ENCODE data around the gene RXRA.

RXRA gene

DNA sequence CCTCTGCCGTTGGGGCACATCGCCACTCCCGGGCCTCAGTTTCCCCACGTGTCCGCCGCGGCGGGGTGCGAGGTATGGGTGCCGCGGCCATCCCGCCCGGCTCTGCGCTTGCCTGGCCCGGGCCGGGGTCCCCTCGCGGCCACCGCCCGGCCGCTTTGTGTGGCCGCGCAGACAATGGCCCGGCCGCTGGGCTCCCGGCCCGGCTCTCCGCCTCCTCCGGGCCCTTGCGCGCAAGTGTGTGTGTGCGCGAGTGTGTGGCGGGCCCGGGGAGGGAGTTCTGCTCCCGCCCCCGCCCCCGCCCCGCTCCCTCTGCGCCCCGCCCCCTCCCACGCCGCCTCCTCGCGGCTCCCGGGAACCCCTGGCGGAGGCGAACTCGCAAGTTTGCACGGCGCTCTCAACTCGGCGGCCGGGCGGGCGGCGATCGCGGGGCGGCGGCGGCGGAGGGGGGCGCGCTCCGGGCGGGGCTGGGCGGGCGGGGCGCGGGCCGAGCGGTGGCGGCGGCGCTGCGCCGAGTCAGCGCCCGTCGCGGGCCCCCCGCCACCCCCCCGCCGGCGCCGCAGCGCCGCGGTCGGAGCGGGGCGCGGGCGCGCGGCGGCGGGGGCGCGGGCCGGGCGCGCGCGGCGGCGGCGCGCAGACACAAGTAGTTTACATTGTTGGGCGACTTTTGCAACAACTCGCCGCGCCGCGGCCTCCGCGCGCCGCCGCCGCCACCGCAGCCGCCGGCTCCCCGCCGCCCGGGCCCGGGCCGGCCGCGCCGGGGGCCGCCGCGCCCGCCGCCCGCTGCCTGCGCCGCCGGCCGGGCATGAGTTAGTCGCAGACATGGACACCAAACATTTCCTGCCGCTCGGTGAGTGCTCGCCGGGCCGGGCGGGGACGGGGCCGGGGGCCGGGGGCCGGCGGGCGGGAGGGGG is at the start of gene RXRA:
Gene RXRA (plus strand): TSS at position 643 of the 911 bp plus-strand sequence. CDS start 177 bp downstream, at position 820.
- peak; percentile 76 to 78 for DNase-seq

GRCh38 chr9:134278286-134278685 is 48.0 kb upstream of the RXRA start:
- no peak for DNase-seq

DNA sequence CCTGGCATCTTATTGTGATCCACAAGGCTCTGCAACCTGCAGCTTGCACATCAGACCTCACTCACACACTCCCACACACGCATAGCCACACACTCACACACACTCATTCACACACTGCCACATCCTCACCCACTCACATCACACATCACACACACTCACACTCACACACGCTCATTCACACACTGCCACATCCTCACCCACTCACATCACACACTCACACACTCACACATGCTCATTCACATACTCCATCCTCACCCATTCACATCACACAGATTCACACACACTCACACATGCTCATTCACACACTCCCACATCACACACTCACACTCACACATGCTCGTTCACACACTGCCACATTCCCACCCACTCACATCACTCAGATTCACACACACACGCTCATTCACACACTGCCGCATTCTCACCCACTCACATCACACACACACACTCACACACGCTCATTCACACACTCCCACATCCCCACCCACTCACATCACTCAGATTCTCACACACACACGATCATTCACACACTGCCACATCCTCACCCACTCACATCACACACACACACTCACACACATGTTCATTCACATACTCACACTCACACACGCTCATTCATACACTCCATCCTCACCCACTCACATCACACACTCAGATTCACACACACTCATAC is 47.1 kb upstream of the RXRA start:
- DNase-seq = no peak

GRCh38 chr9:134282138-134282650 is 44.1 kb upstream of the RXRA start:
- no peak for DNase-seq

DNA sequence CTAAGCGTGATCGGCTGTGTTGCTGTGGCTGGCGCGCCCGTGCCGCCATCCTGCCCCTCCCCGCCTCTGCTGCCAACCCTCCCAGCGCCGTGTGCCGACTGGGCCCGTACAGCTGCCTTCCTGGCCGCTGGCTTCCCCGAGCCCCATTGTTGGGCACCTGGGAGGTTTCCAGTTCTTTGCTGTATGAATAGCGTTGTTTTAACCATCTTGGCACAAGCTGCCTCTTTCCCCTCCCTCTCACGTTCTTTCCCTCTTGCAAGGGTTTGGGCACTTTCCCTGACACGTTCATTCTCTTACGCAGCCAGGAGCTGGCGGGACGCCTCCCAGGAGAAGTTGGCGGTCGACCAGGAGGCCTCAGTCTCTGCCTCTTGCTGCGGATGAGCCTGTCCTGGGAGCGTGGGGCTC is 43.1 kb upstream of the RXRA start:
- no peak for DNase-seq

DNA sequence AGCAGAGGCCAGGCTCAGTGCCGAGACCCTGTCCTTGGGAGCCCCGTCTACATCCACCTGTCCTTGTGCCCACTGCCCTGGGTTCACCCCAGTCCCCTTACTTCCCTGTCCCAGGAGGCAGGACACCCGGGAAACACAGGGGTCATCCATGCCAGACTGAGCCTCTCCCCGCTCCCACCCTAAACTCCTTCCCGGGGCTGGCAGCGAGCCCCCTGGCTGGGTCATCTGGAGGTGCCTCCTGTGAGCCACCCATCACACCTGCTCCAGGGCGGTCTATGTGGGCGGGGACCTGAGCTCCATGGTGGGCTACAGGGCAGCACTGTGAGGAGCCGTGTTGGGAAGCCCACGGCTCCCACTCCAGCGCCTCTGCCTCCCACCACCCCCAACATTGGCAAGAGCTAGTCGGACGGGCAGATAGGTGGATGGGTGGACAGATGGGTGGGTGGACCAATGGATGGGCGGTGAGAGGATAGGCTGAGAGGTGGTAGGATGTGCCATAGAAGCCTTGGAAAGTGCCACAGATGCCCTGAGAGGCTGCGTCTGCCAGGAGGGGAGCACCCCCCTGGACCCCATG is 42.5 kb upstream of the RXRA start:
- DNase-seq = no peak

GRCh38 chr9:134284273-134284672 is 42.0 kb upstream of the RXRA start:
- no peak for DNase-seq

DNA sequence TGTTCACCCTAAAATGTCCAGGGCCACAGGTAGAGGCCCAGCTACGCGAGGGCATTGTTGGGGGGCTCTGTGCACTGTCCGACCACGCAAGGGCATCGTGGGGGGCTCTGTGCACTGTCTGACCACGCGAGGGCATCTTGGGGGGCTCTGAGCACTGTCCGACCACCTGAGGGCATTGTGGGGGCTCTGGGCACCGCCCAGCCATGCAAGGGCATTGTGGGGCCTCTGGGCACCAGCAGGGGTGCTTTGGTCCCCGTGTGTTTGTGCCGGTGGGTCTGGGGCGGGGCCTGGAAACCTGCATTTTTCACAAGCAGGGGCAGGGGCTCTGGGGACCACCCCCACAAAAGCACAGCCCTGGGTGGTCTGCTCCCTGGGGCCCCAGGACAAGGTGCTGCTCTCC is 41.5 kb upstream of the RXRA start:
- DNase-seq = no peak

DNA sequence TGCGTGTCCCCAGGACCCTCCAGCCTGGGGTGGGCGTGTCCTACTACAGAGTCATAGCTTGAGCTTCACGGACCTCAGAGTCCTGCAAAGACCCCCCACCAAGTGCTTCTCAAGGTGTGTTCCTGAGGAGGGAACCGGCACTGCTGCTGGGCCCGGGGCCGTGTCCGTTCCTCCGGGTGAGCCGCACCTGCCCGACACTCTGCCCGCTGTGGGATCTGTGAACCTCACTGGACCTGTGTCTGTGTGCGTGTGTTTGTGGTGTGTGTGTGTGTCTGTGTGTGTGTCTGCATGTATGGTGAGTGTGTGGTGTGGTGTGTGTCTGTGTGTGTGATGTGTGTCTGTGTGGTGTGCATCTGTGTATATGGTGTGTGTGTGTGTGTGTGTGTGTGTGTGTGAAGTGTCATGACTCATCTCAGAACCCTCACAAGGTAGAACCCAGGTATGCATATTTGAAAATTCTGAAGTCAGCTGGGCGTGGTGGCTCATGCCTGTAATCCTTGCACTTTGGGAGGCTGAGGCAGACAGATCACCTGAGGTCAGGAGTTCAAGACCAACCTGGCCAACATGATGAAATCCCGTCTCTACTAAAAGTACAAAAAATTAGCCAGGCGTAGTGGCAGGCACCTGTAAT is 40.9 kb upstream of the RXRA start:
- no peak for DNase-seq

DNA sequence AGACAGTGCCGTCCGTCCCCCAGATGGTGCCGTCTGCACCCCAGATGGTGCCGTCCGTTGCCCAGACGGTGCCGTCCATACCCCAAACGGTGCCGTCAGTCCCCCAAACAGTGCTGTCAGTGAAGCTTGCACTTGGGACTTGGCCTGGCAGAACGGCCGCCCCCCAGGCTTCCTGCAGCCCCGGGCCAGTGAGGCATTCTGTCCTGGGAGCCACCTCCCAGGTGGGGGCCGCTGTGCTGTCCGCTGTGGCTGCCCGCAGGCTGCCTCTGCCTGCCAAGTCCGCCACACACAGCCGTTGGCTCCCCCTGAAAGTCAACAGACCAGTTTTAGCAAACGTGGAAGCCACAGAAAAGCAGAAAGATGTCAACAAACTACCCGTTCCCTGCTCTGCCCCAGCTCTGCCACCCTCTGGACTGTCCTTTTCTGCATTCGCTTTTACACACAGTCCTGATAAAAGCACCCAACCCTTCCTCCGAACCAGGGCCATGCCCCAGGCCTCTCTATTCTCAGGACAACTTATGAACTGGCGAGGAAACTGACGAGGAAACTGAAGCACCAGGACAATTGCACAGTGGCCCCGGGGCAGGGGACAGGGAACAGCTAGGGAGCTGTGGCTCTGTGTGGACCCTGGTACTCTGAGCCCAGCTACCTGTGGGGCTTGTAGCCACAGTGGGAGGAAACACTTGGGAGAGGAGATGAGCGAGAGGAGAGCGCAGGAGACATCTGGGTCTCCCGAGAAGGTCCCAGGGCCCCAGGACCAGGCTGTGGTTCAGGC is 39.6 kb upstream of the RXRA start:
- DNase-seq = no peak

- DNase-seq = no peak
Observed at GRCh38 chr9:134287591-134288491, 38.4 kb upstream of the RXRA start.

GRCh38 chr9:134288746-134289145 is 37.5 kb upstream of the RXRA start:
- no peak for DNase-seq

DNA sequence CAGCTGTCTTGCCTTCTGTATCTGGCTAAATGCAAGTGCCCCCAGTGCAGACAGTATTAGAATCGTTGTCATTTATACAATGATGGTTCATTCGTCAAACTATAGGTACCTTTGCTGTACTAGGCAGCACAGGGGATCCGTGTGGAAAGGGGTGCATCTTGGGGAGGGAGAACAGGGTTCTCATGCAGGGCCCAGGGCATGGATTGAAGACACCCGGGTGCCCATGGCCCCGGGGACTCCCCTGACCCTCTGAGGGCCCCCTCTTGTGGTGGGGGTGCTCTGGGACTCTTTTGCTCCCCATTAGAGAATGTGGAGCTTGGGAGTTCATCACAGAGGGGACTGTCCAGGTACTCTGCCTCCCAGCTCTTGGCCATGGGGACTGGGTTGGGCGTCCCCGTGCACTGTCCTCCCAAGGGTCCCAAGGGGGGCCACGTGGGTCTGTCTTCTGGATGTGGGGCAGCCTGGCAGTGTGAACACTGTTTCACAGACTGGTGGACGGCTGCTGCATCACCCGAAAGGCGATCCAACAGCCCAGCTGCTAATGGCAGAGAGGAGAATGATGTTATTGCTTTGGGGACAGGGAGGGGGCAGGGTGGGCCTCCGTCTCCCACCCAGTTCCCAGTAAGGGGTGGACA is 36.9 kb upstream of the RXRA start:
- DNase-seq = no peak

GRCh38 chr9:134290603-134291451 is 35.4 kb upstream of the RXRA start:
- DNase-seq = no peak

- DNase-seq = no peak
Observed at GRCh38 chr9:134291452-134291881, 34.8 kb upstream of the RXRA start.

DNA sequence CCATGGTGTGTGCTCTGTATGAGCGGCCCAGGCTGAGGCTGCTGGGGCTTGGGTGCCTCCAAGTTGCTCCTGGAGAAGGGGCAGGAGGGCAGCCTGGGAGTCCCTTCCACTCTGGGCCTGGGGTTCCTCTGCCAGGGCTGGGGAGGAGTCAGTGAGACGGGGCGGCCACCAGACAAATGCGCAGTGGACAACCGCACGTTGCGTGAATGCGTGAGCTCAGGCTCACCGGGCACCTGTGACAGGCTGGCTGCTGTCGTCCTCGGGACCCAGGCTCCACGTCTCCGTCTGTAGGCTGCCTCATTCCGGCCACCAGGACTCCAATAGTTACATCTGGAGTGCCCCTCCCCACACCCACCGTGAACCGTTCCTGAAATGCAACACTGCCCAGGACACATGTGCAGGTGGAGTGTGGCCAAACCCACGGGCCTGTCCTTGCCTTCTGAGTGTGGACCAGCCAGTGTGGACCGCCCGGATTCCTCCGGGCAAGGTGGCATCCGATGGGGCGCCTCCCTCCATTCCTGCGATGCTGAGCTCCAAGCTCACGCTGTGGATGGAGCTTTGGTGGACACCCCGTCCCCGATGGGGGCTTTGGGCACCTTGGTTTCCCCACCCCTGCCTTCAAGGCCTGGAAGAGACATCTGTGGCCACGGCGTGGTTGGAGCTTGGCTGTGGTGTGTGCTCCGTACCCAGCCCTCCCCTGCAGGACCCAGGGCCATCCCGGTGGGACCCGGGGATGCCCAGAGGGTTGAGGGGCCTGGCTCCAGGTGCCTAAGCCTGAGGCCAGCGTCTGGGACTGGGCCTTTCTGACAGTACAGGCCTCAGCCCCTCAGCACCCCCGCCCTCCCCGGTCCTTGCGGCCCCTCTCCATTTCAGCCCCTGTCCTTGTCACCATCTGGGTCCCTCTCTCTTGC is 34.0 kb upstream of the RXRA start:
- DNase-seq = no peak

- DNase-seq = no peak
Observed at GRCh38 chr9:134293031-134293521, 33.2 kb upstream of the RXRA start.

- DNase-seq = peak in 1 of 2 donors; percentile 19
Observed at GRCh38 chr9:134293611-134294152, 32.6 kb upstream of the RXRA start.

Data from CD4-positive, alpha-beta T cell treated with Interleukin-4 for 1 hour (primary cell).